GM18498 (cell line): Measurements from ENCODE around the gene RNF168.
A peak's percentile ranks its signal among the peaks of the same experiment; 100 is the strongest.
"Not testable (repeated sequence)": the region's sequence is repeated elsewhere in the genome, so short reads cannot be mapped to it uniquely, and the experiment has no call there.

Source experiments
- ATAC-seq: cut with Tn5 transposase; IDR thresholded peaks from one replicate; pipeline ENCODE4 v1.9.1; 2021; ENCODE audit warnings: mild to moderate bottlenecking, moderate library complexity; ENCODE audit not compliant: unreplicated experiment

Gene RNF168

GRCh38 chr3:196470182-196470581, 33.4 kb downstream of the RNF168 start:
- not testable (repeated sequence) for ATAC-seq

GRCh38 chr3:196463804-196464203, 39.8 kb downstream of the RNF168 start:
- no peak for ATAC-seq

GRCh38 chr3:196463478-196463756, 40.2 kb downstream of the RNF168 start:
- no peak for ATAC-seq

GRCh38 chr3:196462680-196463477, 40.7 kb downstream of the RNF168 start:
- not testable (repeated sequence) for ATAC-seq

GRCh38 chr3:196458063-196458462, 45.5 kb downstream of the RNF168 start:
- no peak for ATAC-seq

- ATAC-seq, result not testable (repeated sequence)
Observed at GRCh38 chr3:196457470-196457869, 46.1 kb downstream of the RNF168 start.

GRCh38 chr3:196454935-196455334, 48.6 kb downstream of the RNF168 start:
- no peak for ATAC-seq

- ATAC-seq, result not testable (repeated sequence)
Observed at GRCh38 chr3:196445391-196445790, 58.2 kb downstream of the RNF168 start.

- no peak for ATAC-seq
Observed at GRCh38 chr3:196444500-196444894, 59.1 kb downstream of the RNF168 start.

- ATAC-seq, result peak; percentile 37
Observed at GRCh38 chr3:196440696-196441095, 62.9 kb downstream of the RNF168 start.

- peak; percentile 49 for ATAC-seq
Observed at GRCh38 chr3:196440041-196440537, 63.5 kb downstream of the RNF168 start.

GRCh38 chr3:196432137-196432879, 71.3 kb downstream of the RNF168 start, which contains the start of gene UBXN7:
Gene UBXN7 (minus strand): TSS chr3:196432427. CDS start chr3:196432399, 28 bp downstream.
- peak; percentile 87 for ATAC-seq

GRCh38 chr3:196431181-196432136, 72.1 kb downstream of the RNF168 start:
- ATAC-seq, result peak; percentile 33

GRCh38 chr3:196428041-196428440, 75.5 kb downstream of the RNF168 start:
- ATAC-seq, result no peak

- ATAC-seq, result not testable (repeated sequence)
Observed at GRCh38 chr3:196424421-196424820, 79.1 kb downstream of the RNF168 start.

- no peak for ATAC-seq
Observed at GRCh38 chr3:196423044-196423781, 80.4 kb downstream of the RNF168 start.

GRCh38 chr3:196421668-196422067, 81.9 kb downstream of the RNF168 start:
- ATAC-seq, result not testable (repeated sequence)

GRCh38 chr3:196419386-196419785, 84.2 kb downstream of the RNF168 start:
- ATAC-seq, result no peak
